OCI-LY1 (cell line): ENCODE data around the gene NUFIP2.
"Not testable (repeated sequence)": the region's sequence is repeated elsewhere in the genome, so short reads cannot be mapped to it uniquely, and the experiment has no call there.

ENCODE experiments used
- H2AFZ ChIP-seq: fragments of 200-600 bp; sonication (generic), shearing (Covaris generic); 2 replicates; pipeline ENCODE4 v1.6.0; 2014; ENCODE audit warnings: antibody characterized with exemption, mild to moderate bottlenecking, low read length
- H3F3A ChIP-seq: fragments of 200-600 bp; sonication (generic), shearing (Covaris generic); 2 replicates; pipeline ENCODE4 v1.6.0; 2014; ENCODE audit warnings: mild to moderate bottlenecking, antibody characterized with exemption, low read length, moderate library complexity; ENCODE audit not compliant: insufficient read depth
- H3K27ac ChIP-seq: fragments of 200-600 bp; sonication (generic); 2 replicates; pipeline ENCODE4 v1.5.1; 2014; ENCODE audit warnings: low read length, mixed run types, mild to moderate bottlenecking, low read depth; ENCODE audit not compliant: poor library complexity, severe bottlenecking
- H3K27me3 ChIP-seq: fragments of 200-600 bp; sonication (generic); 2 replicates; pipeline ENCODE4 v1.6.0; 2014; ENCODE audit warnings: antibody characterized with exemption, mild to moderate bottlenecking, low read length, moderate library complexity; ENCODE audit not compliant: insufficient read depth
- H3K36me3 ChIP-seq: fragments of 200-600 bp; sonication (generic); 2 replicates; pipeline ENCODE4 v1.6.1; 2014; ENCODE audit warnings: mild to moderate bottlenecking, antibody characterized with exemption, low read length, moderate library complexity, mixed read lengths; ENCODE audit not compliant: insufficient read depth
- H3K4me1 ChIP-seq: fragments of 200-600 bp; sonication (generic); 2 replicates; pipeline ENCODE4 v1.5.1; 2014; ENCODE audit warnings: mild to moderate bottlenecking, low read length, moderate library complexity; ENCODE audit not compliant: insufficient read depth, severe bottlenecking
- H3K4me2 ChIP-seq: fragments of 200-600 bp; sonication (generic), shearing (Covaris generic); 2 replicates; pipeline ENCODE4 v1.6.1; 2014; ENCODE audit warnings: low read length
- H3K4me3 ChIP-seq: fragments of 200-600 bp; sonication (generic); 2 replicates; pipeline ENCODE4 v1.5.1; 2014; ENCODE audit warnings: low read length, low read depth, mild to moderate bottlenecking, mixed read lengths; ENCODE audit not compliant: poor library complexity, severe bottlenecking
- H3K79me2 ChIP-seq: fragments of 200-600 bp; shearing (Covaris generic); 2 replicates; pipeline ENCODE4 v1.6.1; 2016; ENCODE audit warnings: mixed run types, low read length, mixed read lengths; ENCODE audit not compliant: insufficient read depth
- H3K9ac ChIP-seq: fragments of 200-600 bp; sonication (generic), shearing (Covaris generic); 2 replicates; pipeline ENCODE4 v1.6.1; 2014; ENCODE audit warnings: mild to moderate bottlenecking, low read length, mixed read lengths
- H3K9me2 ChIP-seq: fragments of 200-600 bp; sonication (generic), shearing (Covaris generic); 2 replicates; pipeline ENCODE4 v1.6.1; 2014; ENCODE audit warnings: low read depth, mild to moderate bottlenecking, low read length, mixed read lengths
- H3K9me3 ChIP-seq: fragments of 200-600 bp; shearing (Covaris generic); 2 replicates; pipeline ENCODE4 v1.6.1; 2014; ENCODE audit warnings: low read length, mixed read lengths
- H4K20me1 ChIP-seq: fragments of 200-600 bp; sonication (generic), shearing (Covaris generic); 2 replicates; pipeline ENCODE4 v1.6.0; 2016; ENCODE audit warnings: mild to moderate bottlenecking, low read length; ENCODE audit not compliant: insufficient read depth
- EZH2 ChIP-seq: fragments of 200-600 bp; sonication (generic), shearing (Covaris generic); IDR thresholded peaks from 2 replicates; pipeline ENCODE4 v1.8.0; 2017; ENCODE audit warnings: borderline replicate concordance, mixed run types, mild to moderate bottlenecking, antibody characterized with exemption, low read length, moderate library complexity, mixed read lengths
- TF ChIP-seq, protein P1 (sequence below): fragments of 200-600 bp; sonication (generic), shearing (Covaris generic); IDR thresholded peaks from 2 replicates; pipeline ENCODE4 v1.5.1; 2017; ENCODE audit warnings: mild to moderate bottlenecking, antibody characterized with exemption, low read length, moderate library complexity, mixed read lengths

Gene NUFIP2

DNA sequence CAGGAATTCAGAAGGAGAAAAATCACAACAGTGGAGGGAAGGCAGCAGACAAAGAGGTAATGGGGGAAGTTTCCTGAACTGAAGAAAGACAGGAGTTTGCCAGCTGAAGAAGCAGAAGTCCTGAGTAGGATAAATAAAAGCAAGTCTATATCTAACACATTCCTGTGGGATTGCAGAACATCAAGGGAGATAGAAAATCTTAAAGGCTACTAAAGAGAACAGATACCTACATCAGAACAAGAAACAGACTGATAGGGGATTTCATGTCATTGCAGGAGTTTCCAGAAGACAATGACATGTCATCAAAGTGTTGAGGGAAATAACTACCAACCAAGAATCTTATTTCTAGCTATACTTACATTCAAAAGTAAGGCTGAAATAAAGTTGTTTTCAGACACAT is 68.6 kb downstream of the NUFIP2 start:
- Histone ChIP-seq H3K4me1 (no peaks in the 10 kb centered on the region), H3K9me2 (no peaks in the 10 kb centered on the region), H3K36me3 (no peaks in the 10 kb centered on the region; the same call in 1 of the 2 replicates), H3K27me3 (no peaks in the 10 kb centered on the region; the same call in 1 of the 2 replicates), H3K9me3 (no peaks in the 10 kb centered on the region), H3K79me2 (no peaks in the 10 kb centered on the region), H3K27ac (no peak overlapping the region), H4K20me1 (no peaks in the 10 kb centered on the region), H3K4me2 (no peak overlapping the region), H3K4me3 (no peak overlapping the region), H3K9ac (no peak overlapping the region), H2AFZ (no peak overlapping the region), H3F3A (no peaks in the 10 kb centered on the region)
- no peak for TF ChIP-seq EZH2
- TF ChIP-seq, protein P1, sequence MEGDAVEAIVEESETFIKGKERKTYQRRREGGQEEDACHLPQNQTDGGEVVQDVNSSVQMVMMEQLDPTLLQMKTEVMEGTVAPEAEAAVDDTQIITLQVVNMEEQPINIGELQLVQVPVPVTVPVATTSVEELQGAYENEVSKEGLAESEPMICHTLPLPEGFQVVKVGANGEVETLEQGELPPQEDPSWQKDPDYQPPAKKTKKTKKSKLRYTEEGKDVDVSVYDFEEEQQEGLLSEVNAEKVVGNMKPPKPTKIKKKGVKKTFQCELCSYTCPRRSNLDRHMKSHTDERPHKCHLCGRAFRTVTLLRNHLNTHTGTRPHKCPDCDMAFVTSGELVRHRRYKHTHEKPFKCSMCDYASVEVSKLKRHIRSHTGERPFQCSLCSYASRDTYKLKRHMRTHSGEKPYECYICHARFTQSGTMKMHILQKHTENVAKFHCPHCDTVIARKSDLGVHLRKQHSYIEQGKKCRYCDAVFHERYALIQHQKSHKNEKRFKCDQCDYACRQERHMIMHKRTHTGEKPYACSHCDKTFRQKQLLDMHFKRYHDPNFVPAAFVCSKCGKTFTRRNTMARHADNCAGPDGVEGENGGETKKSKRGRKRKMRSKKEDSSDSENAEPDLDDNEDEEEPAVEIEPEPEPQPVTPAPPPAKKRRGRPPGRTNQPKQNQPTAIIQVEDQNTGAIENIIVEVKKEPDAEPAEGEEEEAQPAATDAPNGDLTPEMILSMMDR: no peak

DNA sequence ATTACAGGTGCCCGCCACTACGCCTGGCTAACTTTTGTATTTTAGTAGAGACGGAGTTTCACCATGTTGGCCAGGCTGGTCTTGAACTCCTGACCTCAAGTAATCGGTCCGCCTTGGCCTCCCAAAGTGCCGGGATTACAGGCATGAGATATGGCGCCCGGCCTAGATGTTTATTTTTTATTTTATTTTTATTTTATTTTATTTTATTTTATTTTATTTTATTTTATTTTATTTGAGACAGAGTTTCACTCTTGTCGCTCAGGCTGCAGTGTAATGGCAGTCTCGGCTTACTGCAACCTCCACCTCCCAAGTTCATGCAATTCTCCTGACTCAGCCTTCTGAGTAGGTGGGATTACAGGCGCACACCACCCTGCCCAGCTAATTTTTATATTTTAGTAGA is 72.6 kb downstream of the NUFIP2 start:
- not testable (repeated sequence) for H3K9me2 ChIP-seq, H3K4me1 ChIP-seq, H3K9me3 ChIP-seq, H3K79me2 ChIP-seq, H3F3A ChIP-seq, H3K4me2 ChIP-seq, H4K20me1 ChIP-seq, H3K9ac ChIP-seq, H3K27me3 ChIP-seq, H3K4me3 ChIP-seq, H2AFZ ChIP-seq, H3K36me3 ChIP-seq, H3K27ac ChIP-seq

DNA sequence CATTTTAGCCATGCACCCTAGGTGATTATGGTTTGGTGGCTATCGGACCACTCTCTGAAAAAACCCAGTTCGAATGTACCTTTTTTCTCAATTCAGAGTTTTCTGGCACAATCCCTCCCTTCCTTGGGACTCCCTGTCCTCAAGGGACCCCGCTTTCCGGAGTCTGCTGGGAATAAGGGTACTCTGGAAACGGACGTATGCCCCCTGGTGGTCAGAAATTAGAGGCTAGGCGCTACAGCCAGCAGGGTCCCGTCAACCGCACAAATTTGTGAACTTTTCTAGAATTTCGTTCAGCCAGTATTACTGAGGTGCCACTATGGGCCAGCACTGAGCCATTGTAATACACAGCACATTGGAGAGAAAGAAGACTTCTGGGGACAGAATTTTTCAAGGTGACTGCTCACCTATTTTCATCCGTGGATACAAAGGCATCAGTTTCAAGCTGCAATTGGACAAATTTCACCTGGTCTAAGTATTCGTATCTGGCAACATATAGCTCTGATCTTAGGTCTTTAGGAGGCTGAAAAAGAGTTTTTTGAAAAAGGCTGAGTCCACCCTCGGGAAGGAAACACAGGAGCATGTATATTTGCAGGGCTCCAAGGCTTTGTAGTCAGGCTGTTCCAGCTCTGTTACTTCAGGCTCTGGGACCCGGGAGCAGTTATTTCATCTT is 74.4 kb downstream of the NUFIP2 start:
- Histone ChIP-seq H3K4me3 (no peak overlapping the region), H2AFZ (peak overlapping the region; percentile 54; the same call in 1 of the 2 replicates)

More for the DNA sequence above, 74.4 kb downstream of the NUFIP2 start:
- Histone ChIP-seq H3K27me3 (no peaks in the 10 kb centered on the region), H3K79me2 (no peaks in the 10 kb centered on the region), H3K9ac (no peak overlapping the region), H3F3A (no peaks in the 10 kb centered on the region), H4K20me1 (no peaks in the 10 kb centered on the region), H3K4me1 (peaks cover 9% of the 10 kb centered on the region), H3K9me3 (no peaks in the 10 kb centered on the region), H3K4me2 (peak overlapping the region; percentile 31; the same call in 1 of the 2 replicates), H3K9me2 (no peaks in the 10 kb centered on the region), H3K27ac (no peak overlapping the region), H3K36me3 (no peaks in the 10 kb centered on the region)
- TF ChIP-seq, protein P1: peak; percentile 99
- no peak for TF ChIP-seq EZH2
